Activated CD8-positive, alpha-beta memory T cell treated with anti-CD3 and anti-CD28 coated beads for 48 hours (primary cell): ENCODE measurements around the gene ARFGEF2.
A peak's percentile ranks its signal among the peaks of the same experiment; 100 is the strongest.
"Not testable (repeated sequence)": the region's sequence is repeated elsewhere in the genome, so short reads cannot be mapped to it uniquely, and the experiment has no call there.

ENCODE experiments used
- DNase-seq, 3 experiments: peaks; one replicate each; pipeline ENCODE4 v3.0.0-alpha.2; 2020; ENCODE audit warnings: low read depth in 2 of 3, low spot score in 2 of 3

ARFGEF2 gene

DNA sequence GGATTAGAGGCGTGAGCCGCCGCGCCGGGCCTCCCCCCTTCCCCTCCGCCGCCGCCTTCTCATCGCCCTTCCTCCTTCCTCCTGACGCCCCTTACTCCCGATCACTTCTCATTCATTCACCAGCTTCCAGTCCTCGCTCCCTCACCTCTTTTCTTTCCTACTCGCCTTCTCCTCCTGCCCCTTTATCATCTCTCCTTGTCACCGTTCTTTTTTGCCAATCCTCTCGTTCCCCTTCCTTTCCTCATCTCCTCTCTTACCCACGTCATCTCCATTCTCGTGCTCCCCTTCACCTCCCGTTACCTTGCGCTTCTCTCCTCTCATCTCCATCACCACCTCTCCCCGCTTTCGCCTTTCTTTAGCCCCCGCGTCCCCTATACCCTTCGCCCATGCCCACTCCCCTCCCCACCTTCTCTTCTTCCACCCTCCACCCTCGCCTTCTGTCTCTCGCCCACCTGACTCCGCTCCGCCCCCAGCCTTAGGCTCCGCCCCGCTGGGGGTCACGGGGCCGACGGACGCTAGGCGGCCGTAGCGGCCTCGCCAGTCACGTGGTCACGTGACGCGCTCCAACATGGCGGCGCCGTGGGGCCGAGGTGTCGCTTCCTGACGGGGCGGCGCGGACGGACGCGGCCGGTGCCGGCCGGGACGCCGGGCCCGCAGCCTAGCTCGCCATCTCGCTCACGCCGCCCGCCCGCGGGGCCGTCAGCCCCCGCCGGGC lies at the start of gene ARFGEF2:
TSS of gene ARFGEF2 (plus strand) at position 544 of the 715 bp plus-strand sequence. CDS start 179 bp downstream, outside the sequence.
- peak; percentile 77 to 88 (median 85) for DNase-seq

DNA sequence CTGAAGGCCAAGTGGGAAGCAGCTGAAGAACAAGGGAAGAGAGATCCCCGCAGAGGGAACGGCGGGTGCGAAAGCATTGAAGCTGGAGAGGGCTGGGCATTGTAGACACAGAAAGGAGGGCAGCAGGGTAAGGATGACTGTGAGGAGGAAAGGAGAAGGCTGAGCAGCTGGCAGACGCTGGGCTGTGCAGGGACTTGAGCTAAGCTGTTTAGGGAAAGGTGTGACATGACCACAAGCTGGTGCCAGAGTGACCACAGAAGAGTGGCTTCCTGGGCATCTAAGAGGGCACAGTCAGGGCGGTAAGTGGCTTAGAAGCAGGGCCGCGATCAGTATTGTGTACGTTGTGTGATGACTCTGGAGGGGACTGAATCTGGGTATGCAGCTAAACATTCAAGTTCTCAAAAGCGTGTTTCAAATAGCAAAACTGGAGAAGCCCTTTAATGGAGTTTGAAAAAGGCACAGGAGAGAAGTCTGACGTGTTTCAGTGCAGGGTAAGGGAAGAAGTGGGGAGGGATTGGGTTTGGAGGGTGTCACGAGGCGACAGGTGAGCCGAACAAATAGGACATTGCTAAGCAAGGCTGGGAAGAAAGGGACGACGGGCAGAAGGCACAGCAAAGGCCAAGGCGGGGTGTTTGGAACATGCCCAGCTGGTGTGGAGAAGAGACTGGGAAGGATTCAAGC lies 46.1 kb upstream of the ARFGEF2 start:
- DNase-seq = no peak

DNA sequence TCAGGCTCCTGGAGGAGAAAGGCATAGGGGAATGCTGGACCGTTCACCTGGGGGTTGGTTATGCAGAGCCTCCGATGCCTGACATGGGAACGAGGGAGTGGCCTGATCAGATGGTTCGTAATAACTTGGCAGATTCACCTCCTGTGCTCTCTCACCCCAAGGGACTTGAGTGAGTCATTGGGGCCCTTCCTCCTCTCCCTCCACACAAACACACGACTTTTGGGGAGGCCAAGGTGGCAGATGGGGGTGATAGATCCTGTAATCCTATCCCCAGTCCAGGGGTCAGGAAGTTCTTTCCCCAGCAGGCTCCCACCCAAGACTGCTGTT lies 45.6 kb upstream of the ARFGEF2 start:
- no peak for DNase-seq

DNA sequence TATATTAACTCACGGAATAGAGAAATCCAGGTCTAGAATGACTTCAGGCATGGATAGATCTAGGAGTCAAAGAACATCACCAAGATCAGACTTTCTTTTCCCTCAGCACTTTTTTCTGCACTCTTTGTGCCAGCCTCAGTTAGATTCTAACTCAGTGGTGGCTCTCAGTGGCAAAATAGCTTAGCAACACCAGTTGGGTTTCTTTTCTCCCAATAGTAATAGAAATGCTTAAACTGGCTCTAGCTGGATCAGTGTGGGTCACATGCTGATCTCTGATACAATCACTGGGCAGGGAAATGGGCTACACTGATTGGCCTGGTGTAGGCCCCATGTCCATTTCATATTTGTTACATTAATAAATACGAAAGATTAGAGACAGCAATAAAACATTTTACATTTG lies 44.2 kb upstream of the ARFGEF2 start:
- no peak for DNase-seq

DNA sequence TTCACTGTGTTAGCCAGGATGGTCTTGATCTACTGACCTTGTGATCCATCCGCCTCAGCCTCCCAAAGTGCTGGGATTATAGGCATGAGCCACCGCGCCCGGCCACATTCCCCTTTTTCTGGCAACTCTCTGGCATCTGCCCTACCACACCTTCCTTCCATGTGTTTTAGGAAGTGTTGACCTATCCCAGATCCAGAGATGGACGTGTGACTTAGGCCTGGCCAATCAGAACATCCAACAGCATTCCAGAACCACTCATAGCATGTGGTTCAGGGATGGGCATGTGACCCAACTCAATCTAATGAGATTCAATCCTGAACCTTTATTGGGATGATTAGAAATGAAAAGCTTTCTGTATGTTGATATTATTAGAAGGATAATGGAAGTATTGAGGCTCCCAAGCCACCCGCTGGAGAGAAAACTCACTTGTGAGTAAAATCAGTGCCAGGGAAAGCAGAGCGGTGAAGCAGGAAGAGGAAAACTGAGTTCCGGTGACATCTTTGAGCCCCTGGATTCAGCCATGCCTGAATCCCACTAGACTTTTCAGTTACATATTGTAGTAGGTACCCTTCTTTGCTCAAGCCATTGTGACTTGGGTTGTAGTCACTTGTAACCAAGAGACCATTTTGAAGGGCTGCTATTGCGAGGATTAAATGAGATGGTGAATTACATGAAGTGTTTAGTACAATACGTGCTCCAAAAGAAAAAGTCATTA lies 42.8 kb upstream of the ARFGEF2 start:
- no peak for DNase-seq

DNA sequence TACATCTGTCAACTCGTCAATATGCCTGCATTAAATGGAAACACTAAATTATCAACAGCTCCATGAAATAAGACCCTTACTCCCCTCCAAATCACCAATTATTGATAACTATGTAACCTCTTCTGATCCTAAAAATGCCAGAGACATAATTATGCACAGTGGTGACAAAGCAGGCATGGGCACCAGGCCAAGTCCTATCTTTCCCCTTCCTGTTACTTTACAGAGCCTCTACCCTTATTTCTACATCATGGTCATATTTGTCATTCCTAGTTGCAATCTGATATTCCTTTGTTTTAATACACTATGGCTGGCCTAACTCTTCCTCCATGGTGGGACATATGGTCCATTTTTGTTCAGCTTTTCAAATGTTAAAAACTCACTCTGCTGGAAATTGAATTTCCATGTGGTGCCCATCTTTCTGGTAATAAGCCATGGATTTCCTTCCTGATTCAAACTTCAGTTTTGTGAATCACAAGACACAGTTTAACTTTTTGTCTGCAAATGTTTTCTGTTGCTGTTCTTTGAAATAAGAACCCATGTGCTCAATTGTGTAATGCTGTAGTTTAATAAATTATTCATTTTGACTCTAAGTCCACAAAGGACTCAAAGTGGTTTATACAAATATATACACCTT lies 41.8 kb upstream of the ARFGEF2 start:
- DNase-seq = no peak

DNA sequence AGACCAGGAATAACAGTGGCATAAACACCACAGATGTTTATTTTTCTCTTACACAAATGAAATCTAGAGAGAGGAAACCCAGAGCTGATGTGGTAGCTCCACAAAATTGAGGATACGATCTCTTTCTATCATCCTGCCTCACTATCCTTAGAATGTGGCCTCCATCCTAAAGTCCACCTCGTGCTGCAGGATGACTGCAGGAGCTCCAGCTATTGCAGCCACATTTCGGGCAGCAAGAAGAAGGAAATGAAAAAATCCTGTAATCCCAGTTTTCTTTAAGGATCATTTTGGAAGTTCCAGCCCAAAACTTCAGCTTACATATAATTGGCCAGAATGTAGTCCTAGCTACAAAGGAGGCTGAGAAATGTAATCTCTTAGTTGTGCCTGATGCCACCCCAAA lies 41.2 kb upstream of the ARFGEF2 start:
- DNase-seq = no peak

DNA sequence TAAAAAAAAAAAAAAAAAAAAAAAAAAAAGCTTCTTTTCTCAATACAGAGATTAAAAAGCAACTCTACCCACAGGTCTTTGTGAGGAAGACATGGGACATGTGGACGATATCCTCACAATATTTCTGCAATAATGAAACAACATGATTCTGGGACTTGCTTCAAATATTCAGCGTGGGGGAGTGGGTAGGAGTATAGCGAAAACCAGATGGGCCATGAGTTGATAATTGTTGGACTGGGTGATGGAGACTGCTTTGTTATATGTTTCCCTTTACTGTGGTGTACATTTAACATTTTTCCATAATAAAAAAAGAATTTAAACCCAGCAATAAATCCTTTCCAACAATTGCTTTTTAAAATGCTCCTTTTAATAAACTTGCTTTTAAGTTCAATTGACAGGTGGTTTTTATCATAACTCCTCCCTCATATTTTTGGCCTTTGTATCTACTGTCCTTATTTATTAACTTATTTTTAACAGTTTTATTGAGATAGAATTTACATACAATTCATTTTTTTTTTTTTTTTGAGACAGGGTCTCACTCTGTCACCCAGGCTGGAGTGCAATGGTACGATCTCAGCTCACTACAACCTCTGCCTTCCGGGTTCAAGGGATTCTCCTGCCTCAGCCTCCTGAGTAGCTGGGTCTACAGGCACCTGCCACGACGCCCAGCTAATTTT lies 40.4 kb upstream of the ARFGEF2 start:
- DNase-seq = no peak

DNA sequence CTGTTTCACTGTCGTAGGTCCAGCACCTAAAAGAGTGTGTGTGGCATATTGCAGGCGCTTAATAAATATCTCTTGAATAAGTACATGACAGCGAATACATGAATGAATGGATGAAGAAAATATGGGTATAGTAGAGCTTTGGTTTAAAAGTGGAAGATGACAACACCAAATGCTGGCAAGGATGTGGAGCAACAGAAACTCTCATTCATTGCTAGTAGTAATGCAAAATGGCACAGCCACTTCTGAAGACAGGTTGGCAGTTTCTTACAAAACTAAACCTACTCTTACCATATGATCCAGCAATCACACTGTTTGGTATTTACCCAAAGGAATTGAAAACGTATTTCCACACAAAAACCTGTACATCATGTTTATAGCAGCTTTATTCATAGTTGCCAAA lies 36.3 kb upstream of the ARFGEF2 start:
- no peak for DNase-seq

DNA sequence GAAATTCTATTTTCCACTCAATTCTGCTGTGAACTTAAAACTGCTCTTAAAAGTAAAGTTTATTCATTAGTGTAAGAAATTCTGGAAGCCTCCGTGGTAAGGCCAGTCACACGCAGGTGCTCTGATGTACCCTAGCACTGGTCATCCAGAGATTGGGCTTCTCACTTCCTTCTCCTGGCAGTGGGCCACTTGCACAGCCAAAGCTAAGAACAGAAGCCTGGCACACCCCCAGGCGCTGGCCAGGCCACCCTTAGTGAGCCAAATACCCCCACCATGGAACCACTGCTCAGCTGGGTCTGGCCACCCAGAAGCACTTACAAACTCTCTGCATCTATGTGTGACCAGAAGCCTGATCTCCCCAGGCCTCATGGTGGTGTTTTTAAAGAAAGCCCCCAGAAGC lies 35.3 kb upstream of the ARFGEF2 start:
- no peak for DNase-seq

DNA sequence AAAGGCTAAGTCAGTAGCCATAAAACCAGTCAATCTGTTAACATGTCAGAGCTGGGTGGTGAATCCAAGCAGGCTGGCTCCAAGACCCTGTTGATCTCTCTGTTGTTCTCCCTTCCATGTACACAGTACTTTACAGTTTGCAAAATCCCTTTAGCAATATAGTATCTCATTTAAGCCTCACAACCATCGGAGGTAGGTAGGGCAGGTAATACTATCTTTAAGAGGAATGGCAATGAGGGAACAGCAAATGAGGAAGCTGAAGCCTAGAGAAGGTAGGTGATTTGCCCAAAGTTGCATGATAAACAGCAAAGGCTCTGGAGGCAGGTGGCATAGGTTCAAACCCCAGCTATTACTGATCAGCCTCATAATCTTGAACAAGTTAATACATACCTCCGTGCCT lies 34.7 kb upstream of the ARFGEF2 start:
- DNase-seq = no peak

DNA sequence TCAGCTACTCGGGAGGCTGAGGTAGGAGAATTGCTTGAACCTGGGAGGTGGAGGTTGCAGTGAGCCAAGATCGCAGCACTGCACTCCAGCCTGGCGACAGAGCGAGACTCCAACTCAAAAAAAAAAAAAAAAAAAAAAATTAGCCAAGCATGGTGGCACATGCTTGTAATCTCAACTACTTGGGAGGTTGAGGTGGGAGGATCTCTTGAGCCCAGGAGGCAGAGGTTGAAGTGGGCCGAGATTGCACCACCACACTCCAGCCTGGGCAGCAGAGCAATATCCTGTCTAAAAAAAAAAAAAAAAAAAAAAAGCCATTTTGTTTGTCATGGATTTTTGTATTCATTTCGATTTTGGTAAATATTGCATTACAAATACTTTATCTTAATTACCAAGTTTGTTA lies 33.0 kb upstream of the ARFGEF2 start:
- not testable (repeated sequence) for DNase-seq

DNA sequence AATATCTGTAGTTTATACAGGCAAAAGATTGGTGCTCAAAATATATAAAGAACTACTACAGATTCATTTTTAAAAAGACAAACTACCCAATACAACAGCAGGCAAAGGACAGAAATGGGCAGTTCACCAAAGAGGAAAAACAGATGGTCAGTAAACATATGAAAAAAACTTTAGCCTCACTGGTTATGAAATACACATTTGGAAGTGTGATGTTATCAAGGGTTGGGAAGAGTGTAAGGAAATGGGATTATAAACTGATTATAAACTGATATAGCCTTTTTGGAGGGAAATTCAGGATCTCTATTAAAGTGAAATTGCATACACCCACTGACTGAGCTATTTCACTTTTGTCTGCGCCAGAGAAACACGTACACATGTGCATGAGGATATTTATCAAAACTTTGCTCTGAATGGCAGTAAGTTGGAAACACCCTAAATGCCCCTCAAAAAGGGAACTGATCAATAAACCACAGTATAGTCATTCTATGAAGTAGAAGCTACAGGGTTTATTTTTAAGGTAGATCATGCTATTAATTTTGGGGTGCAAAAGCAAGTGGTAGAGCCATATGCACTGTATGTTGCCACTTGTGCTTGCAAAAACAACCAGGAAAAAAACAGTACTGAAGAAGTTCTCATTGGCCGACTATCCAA lies 32.2 kb upstream of the ARFGEF2 start:
- DNase-seq = no peak

DNA sequence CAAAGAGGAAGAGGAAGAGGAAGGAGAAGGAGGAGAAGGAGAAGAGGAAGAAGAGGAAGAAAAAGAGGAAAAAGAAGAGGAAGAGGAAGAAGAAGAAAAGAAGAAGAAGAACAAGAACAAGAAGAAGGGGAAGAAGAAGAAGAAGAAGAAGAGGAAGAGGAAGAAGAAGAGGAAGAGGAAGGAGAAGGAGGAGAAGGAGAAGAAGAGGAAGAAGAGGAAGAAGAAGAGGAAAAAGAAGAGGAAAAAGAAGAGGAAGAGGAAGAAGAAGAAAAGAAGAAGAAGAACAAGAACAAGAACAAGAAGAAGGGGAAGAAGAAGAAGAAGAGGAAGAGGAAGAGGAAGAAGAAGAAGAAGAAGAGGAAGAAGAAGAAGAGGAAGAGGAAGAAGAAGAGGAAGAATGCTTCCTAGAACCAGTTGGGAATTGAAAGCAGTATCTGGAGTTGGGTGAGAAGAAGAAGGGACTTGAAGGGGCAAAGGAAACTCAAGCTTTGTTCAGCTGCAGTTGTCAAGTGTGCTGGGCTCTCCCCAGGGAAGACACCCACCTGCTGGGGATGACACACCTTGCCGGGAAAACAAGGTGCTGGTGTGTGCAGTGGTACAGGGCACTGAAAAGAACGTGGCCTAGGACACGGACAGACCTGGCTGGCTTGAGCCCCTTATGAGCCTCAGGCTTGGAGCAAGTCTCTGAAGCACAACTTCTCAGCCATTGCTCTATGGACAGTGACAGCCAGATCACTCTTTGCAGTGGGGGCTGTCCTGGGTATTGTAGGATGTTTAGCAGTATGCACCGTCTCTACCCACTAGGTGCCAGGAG lies 30.1 kb upstream of the ARFGEF2 start:
- DNase-seq = no peak

DNA sequence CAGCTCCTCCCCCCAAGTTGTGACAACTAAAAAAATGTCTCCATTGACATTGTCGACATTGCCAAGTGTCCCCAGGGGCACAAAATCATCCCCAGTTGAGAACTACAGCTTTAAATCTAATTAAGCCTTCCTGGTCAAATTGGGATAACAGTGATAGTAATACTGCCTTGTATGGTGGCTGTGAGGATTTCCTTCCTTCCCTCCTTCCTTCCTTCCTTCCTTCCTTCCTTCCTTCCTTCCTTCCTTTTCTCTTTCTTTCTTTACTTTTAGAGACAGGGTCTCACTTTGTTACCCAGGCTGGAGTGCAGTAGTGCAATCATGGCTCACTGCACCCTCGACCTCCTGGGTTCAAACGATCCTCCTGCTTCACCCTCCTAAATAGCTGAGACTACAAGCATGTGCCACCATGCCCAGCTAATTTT lies 29.5 kb upstream of the ARFGEF2 start:
- no peak for DNase-seq

DNA sequence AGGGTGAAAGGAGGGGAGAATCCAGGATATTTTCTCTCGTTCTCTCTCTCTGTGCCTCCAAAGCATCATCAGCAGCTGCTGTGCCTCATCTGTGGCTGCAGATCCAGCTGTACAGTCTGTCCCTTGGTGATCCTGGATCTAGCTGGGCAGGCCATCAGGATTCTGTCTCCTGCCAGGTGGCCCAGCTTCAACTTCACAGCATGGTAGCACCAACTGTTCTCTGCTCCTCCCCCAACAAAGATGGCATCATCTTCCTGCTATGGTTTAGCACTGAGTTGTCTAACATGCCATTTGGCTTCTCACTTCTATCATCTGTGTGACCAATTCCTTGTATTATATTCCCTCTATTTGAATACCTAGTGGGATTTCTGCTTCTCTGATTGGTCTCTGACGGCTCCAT lies 28.6 kb upstream of the ARFGEF2 start:
- no peak for DNase-seq

DNA sequence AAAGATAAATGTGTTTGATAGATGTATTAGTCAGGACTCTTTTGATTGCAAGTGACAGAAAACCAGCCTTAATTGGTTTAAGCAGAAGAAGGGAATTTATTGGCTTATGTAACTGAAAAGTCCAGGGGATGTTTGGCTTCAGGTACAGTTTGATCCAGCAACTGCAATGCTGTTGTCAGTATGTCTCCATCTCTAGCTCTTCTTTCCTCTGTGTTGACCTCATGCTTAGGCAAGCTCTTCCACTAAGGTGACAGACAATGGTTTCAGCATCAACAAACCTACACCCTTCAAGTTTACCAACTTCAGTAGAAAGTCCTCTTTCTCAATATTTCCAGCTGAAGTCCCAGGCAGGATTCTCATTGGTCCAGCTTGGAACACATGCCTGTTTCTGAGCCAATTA lies 28.1 kb upstream of the ARFGEF2 start:
- no peak for DNase-seq

DNA sequence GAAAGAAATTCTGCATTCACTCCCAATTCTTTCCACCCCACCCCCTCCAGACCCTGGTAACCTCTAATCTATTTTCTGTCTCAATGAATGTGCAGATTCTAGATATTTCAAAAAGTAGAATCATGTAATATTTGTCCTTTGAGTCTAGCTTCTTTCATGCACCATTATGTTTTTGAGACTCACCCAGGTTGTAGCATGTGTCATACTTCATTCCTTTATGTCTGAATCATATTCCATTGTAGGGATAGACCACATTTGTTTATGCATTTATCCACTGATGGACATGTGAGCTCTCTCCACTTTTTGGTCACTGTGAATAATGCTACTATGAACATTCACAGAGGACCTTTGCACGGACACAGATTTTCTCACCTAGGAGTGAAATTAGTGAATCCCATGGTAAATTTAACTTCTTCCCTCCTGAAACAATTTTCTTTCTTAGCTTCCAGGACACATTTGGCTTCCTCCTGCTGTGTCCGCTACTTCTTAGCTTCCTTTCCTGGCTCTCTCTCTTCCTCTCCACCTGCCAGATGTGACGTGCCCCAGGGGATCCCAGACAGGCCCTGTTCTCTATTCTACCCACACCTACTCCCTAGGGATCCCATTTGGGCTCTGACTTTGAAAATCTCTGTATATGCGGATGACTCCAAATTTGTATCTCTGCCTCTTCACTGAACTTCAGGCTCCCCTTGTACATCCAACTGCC lies 24.1 kb upstream of the ARFGEF2 start:
- DNase-seq = no peak

DNA sequence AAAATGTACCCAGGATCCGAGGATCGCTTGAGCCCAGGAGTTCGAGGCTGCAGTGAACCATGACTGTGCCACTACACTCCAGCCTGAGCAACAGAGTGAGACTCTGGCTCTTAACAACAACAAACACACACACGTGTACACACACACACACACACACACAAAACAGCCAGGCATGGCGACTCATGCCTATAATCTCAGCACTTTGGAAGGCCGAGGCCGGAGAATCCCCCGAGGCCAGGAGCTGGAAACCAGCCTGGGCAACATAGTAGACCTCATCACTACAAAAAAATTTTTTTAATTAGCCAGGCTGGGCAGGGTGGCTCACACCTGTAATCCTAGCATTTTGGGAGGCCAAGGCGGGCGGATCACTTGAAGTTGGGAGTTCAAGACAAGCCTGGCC lies 23.3 kb upstream of the ARFGEF2 start:
- DNase-seq = no peak
